Heart left ventricle (tissue), 13 donors: Measurements from ENCODE around the gene TMEM163.

Source experiments
- POLR2A ChIP-seq, 2 donors: fragments of 450-650 bp; IDR thresholded peaks; one replicate each; pipeline ENCODE4 v1.6.1; 2017; ENCODE audit warnings: antibody characterized with exemption in 2 of 2, mild to moderate bottlenecking in 2 of 2, moderate library complexity in 2 of 2
- TF ChIP-seq, protein P1 (sequence below), 12 donors: fragments of 200-600 bp; sonication (generic) in 4 of 12; IDR thresholded peaks; one replicate each; pipeline versions ENCODE4 v1.5.0 to v1.8.0; 2018 to 2022; ENCODE audit warnings: antibody characterized with exemption in 12 of 12, mild to moderate bottlenecking in 5 of 12
- donor health status: ischemic (EF 13 %, LVEDD 7.1; RV severe dilation, severe dysfunction).
- donor health status: DM: no; HTN: yes; CAD: no.
- donor health status: DM: no; HTN: no; CAD: no.
- donor health status: ischemic (EF 25% LVEDD 6.9; RV normal size, moderate dysfunction).
- donor health status: ischemic (EF 25% LVEDD 5.7; RV mildly dilated, moderate dysfunction).
- donor health status: ischemic (EF 35%, LVEDD 5.7; RV mildly dilated, moderate dysfunction).
- donor health status: nonischemic (EF 11% LVEDD 7.7; RV severe dilation, severe dysfunction).
- donor health status: DM: yes; HTN: yes; CAD: no.
- donor health status: PGD.
- donor health status: ischemic (EF 29% LVEDD 5.4; RV normal size, mild dysfunction).
- donor health status: nonischemic (EF 23%, LVEDD 6.1; RV moderate dilation, normal function).

DNA sequence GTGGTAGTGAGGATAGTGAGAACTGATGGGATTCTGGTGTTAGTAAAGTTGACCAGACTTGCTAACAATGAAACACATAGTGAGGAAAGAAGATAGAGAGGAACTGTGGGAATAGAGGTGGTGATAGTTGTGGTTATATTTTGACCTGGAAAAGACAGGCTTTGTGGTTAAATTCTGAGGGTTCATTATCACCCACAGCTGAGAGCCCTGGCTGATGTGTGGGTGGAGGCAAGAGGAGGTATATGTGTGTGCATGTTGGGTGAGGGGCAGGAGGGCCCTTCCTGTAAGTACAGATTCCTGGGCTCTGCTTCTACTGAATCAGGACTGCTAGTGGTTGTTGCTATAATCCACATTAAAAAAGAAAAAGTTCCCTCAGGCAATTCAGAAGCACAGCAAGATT, 26.2 kb upstream of the TMEM163 start:
- TF ChIP-seq, protein P1, sequence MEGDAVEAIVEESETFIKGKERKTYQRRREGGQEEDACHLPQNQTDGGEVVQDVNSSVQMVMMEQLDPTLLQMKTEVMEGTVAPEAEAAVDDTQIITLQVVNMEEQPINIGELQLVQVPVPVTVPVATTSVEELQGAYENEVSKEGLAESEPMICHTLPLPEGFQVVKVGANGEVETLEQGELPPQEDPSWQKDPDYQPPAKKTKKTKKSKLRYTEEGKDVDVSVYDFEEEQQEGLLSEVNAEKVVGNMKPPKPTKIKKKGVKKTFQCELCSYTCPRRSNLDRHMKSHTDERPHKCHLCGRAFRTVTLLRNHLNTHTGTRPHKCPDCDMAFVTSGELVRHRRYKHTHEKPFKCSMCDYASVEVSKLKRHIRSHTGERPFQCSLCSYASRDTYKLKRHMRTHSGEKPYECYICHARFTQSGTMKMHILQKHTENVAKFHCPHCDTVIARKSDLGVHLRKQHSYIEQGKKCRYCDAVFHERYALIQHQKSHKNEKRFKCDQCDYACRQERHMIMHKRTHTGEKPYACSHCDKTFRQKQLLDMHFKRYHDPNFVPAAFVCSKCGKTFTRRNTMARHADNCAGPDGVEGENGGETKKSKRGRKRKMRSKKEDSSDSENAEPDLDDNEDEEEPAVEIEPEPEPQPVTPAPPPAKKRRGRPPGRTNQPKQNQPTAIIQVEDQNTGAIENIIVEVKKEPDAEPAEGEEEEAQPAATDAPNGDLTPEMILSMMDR (IDR thresholded peaks at IDR 0.05): no peak
- no peak for TF ChIP-seq POLR2A (IDR thresholded peaks at IDR 0.05)
